SKM-1 (cell line): ENCODE measurements around the gene PPP4R3A.
A peak's percentile ranks its signal among the peaks of the same experiment; 100 is the strongest.
"Not testable (repeated sequence)": the region's sequence is repeated elsewhere in the genome, so short reads cannot be mapped to it uniquely, and the experiment has no call there.

Source experiments
- DNase-seq: peaks from one replicate; lab custom pipeline; 2025; ENCODE audit not compliant: unreplicated experiment; lab: John Stamatoyannopoulos, UW

Gene PPP4R3A

DNA sequence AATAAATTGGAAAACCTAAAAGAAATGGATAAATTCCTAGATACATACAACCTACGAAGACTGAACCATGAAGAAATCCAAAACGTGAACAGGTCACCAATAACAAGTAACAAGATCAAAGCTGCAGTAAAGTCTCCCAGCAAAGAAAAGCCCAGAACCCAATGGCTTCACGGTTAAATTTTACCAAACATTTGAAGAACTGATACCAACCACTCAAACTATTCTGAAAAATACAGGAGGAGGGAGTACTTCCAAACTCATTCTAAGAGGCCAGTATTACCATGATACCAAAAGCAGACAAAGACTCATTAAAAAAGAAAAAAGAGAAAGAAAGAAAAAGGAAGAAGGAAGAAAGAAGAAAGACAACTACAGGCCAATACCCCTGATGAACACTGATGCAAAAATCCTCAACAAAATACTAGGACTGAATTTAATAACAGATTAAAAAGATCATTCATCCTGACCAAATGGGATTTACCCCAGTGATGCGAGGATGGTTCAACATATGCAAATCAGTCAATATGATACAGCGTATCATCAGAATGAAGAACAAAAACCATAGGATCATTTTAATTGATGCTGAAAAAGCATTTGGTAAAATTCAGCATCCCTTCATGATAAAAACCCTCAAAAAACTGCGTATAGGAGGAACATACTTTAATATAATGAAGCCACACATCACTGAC, 65.6 kb downstream of the PPP4R3A start:
- no peak for DNase-seq

DNA sequence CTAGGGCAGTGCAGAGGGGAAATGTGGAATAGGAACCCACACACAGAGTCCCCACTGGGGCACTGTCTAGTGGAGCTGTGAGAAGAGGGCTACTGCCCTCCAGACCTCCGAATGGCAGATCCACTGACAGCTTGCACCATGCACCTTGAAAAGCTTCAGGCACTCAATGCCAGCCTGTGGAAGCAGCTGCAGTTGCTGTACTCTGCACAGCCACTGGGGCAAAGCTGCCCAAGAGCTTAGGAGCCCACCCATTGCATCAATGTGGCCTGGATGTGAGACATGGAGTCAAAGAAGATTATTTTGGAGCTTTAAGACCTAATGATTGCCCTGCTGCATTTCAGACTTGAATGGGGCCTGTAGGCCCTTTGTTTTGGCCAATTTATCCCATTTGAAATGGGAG, 70.8 kb downstream of the PPP4R3A start:
- no peak for DNase-seq

DNA sequence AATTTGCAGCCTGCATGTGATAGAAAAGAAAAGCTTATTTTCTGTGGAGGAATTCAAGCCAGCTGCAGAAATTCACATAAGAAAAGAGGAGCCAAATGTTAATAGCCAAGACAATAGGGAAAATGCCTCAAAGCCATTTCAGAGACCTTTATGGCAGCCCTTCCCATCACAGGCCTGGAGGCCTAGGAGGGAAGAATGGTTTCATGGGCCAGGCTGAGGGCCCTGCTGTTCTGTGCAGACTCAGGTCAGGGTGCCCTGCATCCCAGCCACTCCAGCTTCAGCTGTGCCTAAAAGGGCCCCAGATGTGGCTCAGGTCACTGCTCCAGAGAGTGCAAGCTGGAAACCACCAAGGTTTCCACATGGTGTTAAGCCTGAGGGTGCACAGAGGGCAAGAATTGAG, 71.3 kb downstream of the PPP4R3A start:
- no peak for DNase-seq

DNA sequence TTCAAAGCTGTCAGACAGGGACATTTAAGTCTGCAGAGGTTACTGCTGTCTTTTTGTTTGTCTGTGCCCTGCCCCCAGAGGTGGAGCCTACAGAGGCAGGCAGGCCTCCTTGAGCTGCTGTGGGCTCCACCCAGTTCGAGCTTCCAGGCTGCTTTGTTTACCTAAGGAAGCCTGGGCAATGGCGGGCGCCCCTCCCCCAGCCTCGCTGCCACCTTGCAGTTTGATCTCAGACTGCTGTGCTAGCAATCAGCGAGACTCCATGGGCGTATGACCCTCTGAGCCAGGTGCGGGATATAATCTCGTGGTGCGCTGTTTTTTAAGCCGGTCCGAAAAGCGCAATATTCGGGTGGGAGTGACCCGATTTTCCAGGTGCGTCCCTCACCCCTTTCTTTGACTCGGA, 73.8 kb downstream of the PPP4R3A start:
- DNase-seq: not testable (repeated sequence)

DNA sequence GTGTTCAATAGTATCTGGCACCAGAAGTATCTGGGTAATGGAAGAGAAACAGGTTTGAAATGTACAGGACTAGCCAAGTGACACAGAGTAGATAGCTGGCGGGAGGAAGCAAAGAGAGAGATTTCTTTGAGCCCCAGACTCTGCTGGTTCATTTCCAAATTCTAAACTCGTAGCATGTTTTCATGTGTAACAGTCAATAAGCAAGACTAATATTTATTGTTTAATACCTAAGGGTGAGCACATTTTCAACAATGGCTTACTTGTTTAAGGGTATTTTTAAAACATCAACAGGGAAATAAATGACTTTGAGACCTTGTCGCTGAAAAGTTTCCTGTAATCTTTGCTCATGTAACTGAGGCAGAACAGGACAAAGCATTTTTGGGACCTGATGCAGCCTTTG, 80.7 kb downstream of the PPP4R3A start:
- DNase-seq: no peak

DNA sequence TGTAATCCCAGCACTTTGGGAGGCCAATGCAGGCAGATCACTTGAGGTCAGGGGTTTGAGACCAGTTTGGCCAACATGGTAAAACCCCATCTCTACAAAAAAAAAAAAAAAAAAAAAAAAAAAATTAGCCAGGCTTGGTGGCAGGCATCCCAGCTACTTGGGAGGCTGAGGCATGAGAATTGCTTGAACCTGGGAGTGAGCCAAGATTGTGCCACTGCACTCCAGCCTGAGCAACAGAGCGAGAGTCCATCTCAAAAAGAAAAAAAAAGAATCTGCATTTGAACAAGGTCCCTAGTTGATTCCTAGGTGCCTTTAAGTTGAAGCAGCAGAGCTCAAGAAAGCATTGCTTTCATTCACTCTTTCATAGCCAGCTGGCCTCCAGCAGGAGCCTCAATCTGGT, 81.2 kb downstream of the PPP4R3A start:
- DNase-seq: not testable (repeated sequence)

DNA sequence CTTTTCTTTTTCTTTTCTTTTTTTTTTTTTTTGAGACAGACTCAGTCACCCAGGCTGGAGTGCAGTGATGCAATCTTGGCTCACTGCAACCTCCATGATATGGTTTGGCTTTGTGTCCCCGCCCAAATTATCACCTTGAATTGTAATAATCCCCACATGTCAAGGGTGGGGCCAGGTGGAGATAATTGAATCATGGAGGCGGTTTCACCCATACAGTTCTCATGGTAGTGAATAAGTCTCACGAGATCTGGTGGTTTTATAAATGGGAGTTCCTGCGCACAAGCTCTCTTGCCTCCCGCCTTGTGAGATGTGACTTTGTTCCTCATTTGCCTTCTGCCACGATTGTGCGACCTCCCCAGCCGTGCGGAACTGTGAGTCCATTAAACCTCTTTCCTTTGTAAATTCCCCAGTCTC, 84.6 kb downstream of the PPP4R3A start:
- not testable (repeated sequence) for DNase-seq

DNA sequence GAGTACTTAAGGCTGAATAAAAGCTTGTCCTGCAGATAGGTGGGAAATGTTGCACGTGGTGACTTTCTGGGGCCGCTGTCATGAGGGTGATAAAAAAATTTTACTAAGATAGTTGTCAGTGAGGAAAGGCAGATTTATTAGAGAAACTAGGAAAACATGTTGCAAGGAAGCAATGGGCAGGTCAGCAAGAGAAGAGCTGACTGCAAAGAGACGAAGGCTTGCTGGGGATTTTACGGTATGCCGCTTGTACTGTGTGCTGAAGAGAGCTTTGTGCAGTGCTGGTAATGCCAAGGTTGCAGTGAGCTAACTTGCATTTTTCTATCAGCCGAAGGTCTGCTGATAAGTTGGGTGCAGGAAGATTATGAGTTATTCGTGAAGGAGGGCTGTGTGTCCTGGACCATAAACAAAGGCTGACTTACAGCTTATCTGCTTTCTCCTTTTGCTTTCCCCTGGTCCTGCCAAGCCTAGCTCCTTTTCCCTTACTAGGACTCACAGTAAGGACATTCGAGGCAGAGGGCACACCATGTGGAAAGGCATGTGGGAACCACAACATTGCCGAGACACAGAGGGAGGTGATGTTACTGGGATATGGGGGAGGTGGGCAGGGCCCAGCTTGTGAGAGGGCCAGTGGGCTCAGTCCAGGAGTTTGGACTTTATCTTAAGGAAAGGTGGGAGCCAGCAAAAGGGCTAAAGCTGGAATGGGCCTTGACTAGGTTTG, 85.1 kb downstream of the PPP4R3A start:
- no peak for DNase-seq

DNA sequence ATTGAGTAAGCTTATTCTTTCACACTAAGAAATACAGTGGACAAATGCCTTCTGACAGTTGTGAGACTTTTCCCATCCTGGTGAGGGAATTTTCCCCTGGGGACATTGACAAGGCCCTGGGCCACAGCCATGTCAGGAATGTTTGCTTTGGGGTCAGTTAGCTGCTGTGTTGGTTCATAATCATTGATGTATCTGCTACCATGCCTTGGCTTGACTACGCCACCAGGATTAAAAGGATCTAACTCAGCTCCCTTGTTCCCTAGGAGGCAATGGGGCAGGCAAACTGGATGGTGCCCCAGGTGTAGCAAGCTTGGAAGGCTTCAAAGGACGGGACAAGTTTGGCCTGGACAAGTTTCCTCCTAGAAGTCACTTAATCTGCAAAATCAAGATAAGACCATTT, 89.4 kb downstream of the PPP4R3A start:
- no peak for DNase-seq

DNA sequence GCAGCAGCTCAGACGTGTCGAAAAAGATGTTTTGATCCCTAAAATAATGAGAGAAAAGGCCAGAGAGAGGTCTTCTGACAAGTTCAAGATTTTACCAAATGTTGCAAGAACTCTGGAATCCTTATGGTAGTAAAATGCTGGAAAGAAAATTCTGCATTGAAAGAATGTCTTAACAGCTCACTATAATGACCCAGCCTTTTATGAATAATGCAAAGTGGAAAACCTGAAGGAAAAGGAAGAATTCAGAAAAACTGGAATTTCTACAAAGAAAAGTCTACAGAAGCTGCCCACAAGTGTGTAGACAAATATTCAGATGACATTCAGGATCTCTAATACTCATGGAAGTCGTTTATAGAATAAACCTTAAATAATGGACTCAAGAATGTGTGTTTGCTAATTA, 90.7 kb downstream of the PPP4R3A start:
- no peak for DNase-seq

DNA sequence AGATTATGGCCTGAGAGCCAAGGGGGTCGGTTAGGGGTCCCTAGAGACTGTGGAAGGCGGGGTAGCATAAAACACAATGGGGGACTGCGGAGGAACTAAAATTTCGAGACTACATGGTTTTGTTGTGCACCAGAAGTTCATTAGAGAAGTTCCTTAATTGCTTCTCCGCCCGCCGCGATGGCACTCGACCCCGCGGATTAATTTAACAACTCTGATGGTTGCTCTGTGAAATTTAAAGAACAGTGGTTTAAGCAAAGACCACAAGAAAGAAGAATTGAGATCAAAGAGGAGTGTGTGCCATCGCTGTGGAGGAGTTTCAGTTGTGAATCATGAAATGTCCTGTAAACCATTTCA, 91.1 kb downstream of the PPP4R3A start:
- DNase-seq: no peak

DNA sequence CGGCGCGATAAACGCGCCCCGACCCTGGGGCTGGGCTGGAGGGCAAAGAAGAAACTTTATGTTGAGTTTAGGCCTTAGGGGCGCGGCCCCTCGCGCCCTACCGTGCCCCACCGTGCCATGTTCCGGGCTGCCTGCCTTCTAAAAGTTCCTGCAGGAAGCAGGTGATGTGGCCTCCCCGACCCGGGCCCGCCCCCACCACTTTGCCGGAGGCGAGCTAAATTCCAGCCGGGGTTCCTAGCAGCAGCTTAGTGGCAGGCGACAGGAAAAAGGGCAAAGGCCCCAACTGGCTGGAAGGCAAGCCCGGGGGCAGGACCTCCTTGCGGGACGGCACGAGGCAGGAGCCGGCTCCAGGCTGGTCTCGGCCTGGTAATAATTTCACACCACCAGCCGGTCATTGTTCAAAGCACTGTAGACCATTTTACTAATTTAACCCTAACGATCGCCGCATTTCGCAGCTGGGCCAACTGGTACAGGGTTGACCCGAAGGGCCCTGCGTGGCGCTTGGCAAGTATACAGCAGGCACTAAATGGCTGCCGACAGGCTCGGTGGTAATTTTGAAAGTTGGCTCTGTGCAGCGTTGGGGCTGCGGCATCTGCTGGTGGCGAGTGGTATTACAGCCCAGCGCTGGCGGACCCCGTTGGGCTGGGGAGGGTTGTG, 91.6 kb downstream of the PPP4R3A start:
- no peak for DNase-seq

DNA sequence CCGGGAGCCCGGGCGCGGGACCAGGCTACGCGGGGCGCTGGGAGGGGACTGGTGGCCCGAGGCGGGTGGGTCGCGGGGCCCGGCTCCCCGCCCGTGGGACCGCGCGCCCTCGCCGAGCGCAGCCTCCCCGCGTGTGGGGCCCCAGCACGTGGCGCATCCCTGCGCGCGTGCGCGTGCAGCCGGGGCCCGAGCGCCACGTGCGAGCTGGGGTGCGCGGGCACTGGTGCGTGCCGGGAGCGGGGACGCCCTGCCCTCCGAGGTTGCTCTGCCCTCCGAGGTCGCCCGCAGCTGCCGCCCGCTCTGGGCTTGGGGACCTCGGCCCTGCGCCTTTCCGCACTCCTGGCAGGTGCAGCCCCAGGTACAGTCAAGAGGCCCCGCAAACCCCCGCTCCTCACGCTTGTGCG, 92.1 kb downstream of the PPP4R3A start:
- DNase-seq: no peak

DNA sequence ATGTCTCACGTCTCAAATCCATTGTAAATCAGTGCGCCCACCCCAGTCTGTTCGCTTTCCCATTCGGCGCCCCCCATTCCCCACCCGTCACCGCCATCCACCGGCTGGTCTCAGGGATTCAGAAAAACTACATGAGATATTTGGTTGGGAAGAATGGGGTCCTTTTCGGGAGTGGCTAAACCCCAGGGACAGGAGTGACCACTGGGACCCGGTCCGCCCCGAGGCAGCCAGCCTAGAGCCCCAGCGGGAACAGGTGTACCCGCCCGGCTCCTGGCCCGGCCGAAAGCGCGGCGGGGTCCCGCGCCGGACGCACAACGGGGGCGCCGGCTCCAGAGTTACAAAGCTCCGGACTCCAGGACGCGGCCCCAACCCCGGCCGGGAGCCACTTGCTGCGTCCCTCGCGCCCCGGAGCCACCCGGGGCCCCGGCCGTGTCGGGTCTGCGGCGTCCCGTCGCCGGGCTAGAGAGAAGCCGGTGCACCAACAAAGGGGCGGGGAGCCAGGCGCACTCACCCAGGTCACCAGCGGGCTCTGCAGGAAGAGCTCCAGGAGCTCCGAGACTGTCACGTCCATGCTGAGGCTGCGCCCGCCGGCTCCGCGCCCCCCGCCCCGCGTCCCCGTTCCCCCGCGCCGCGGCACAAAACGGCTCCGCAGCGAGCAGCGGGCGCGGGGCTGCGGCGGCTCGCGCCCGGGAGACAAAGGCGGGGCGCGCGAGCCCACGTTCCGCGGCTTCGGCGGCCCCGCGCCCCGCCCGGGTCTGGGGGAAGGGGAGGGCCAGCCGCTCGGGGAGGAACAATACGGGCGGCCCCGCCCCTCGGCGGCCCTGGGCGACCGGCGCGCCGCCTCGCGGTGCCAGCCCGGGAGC, 92.8 kb downstream of the PPP4R3A start, which contains the start of gene CCDC88C:
CCDC88C (minus strand) TSS at position 701 of the 863 bp plus-strand sequence; CDS start at position 571, 130 bp downstream.
- DNase-seq: peak; percentile 20

DNA sequence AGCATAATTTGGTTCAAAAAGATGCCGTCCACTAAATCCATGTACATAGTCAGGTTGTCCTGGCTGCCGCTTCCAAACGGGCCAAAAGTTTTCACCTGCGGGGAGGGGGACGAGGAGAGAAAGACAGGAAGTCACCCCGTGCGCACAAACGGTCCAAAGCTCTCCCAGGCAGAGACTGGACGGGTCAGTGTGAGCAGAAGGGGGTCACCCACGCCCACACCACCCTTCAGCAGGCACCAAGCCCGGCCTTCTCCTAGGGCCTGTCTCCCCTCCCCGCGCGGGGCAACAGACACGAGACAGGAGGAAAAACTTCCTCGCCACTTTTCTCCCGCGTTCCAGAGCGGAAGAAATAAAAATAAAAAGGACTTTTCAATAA, 93.4 kb downstream of the PPP4R3A start:
- no peak for DNase-seq

DNA sequence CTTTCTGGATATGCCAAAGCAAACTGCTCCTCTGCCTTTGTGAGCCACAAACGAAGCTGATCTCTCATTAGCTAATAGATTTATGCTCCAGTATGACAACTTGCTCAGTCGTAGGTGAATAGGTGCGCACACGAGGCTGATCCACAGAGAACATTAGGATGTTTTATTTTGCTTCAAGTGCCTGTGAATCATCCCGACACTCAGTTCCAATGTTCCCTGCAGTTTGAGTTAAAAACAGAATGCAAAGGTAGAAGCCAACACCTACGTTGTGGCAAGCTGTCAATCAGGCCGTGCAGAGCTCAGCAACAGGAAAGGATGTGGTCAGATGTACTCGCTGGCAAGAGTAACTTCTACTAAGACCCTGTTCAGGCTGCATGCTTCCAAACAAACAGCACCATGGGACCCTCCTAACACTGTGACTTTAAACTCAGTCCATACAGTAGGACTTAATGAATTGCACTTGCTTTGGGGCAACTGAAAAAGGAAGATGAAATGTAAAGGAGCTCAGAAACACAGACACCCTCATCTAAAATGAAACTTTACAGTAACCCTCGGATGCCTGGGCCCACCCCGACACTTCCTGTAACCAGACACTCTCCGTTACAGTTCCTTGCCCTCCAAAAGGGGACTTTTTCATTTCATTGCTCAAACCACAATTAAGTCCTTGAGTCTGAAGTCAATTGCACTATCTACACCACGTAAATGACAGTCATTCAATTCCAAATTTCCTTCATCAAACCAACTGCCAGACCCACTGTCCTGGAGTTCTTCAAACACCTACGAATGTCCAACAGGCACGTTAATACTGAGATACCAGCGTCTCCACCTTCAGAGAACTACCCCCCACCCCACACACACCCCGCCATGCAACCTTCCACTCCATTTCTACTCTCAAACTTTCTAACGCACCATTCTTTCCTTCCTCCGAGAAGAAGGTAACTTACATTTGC, 94.0 kb downstream of the PPP4R3A start:
- DNase-seq: no peak

DNA sequence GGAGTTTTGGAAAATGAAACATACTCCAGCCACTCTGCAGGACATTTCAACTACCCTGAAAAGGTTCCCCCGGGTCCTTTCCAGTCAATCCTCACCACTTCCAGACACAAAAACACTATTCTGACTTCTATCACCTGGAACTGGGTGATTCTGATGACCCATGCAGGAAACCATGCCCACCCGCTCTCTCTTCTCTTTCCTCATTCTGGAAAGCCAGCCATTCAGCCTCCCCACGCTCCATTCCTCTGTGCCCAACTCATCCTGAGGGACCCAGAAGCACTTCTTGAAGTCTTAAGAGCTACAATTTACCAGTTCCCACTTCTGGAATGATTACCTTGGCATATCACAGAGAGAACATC, 95.7 kb downstream of the PPP4R3A start:
- DNase-seq: no peak

DNA sequence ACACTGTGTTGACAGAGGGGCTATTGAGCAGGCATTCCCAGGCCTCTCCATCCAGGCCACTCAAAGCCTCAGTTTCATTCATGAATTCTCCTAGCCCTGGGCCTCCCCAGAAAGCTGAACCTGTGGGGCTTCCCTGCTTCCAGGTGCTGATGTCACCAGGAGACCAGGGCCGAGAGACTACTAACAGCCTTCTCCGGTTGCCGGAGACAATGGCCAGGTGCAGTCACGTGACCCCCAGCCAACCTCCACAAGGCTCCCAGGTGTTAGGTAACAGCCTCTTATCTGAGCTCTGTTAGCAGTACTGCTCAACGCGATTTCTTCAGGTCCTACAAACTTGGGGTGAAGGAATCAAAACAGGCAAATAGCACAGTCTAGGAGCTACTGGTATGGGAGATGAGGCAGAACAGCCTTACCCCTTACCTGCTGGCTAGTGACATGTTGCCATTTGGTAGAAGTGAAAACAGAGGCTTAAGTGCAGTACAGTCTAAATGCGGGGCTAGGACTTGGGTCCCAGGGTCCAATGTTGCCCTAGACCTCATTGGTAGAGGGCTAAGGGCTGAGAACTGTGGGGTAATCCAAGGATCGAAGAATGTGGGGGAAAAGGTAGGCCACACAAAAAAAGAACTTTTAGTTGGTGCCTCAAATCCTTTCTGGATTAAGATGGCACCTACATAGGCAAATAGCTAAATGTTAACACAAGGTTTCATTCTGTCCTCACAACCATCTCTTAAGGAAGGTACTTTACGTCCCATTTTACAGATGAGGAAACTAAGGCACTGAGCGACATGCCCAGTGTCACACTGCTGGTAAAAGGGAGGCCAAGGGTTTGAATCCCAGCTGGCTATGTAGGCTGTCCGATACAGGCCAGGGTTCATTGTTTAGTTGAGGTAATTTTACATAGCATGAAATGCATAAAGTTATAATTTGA, 96.3 kb downstream of the PPP4R3A start:
- DNase-seq: no peak

DNA sequence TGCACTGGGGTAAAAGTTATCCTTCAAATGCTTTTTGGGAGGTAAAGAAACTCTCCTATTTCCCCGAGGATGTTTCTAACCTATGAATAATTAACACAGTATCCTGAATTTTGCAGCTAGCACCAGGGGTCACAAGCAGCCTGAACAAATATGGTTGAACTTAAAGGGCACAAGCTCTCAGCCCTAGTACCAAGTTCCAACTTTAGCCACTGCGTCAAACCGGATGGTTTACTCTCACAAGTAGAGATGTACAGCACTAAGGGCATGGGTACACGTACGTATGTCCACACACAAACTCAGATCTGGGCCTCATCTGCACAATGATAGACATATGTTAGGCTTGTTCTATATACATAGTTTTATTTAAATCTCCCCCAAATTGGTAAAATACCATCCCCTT, 97.2 kb downstream of the PPP4R3A start:
- DNase-seq: no peak
